GM10266 (cell line): Measurements from ENCODE around the gene TSPAN14.

ENCODE experiments used
- DNase-seq: peaks from one replicate; pipeline ENCODE4 v3.0.0; 2012; ENCODE audit errors: extremely low spot score
- CTCF ChIP-seq: IDR thresholded peaks from 2 replicates; pipeline ENCODE4 v1.5.1; 2012; ENCODE audit warnings: mild to moderate bottlenecking, low read depth; ENCODE audit not compliant: control insufficient read depth, insufficient read depth; ENCODE audit errors: missing control alignments

The TSPAN14 gene

GRCh38 chr10:80515511-80515910 is 61.4 kb downstream of the TSPAN14 start:
- no peak for TF ChIP-seq CTCF
- DNase-seq = no peak

- TF ChIP-seq CTCF = no peak
- DNase-seq = no peak
Measured at GRCh38 chr10:80515941-80516340, 61.8 kb downstream of the TSPAN14 start.

- DNase-seq = no peak
- TF ChIP-seq CTCF = no peak
Measured at GRCh38 chr10:80516506-80517075, 62.5 kb downstream of the TSPAN14 start.

GRCh38 chr10:80517416-80518142 is 63.5 kb downstream of the TSPAN14 start:
- DNase-seq = no peak
- no peak for TF ChIP-seq CTCF

GRCh38 chr10:80518143-80518806 is 64.2 kb downstream of the TSPAN14 start:
- no peak for TF ChIP-seq CTCF
- DNase-seq = no peak

GRCh38 chr10:80518807-80519360 is 64.8 kb downstream of the TSPAN14 start:
- no peak for TF ChIP-seq CTCF
- no peak for DNase-seq

- TF ChIP-seq CTCF = no peak
- no peak for DNase-seq
Measured at GRCh38 chr10:80519936-80520650, 66.0 kb downstream of the TSPAN14 start.
